Activated CD4-positive, alpha-beta T cell treated with anti-CD3 and anti-CD28 coated beads for 36 hours (primary cell): Measurements from ENCODE around the gene CHML. TPM values are rescaled to one million over a fixed set of nuclear protein-coding genes. Genes with fewer than 3 reads are reported as not detected.
"Not testable (repeated sequence)": the region's sequence is repeated elsewhere in the genome, so short reads cannot be mapped to it uniquely, and the experiment has no call there.

Experiments
- ATAC-seq: fragments of 200-7000 bp; cut with Tn5 transposase; one replicate; pipeline ENCODE4 v1.10.0; 2021; ENCODE audit warnings: mild to moderate bottlenecking, moderate library complexity
- CTCF ChIA-PET: fragments of 350-600 bp; sonication (Branson Sonifier 250); formaldehyde crosslinking; loops from one replicate; lab custom pipeline; 2021; ENCODE audit warnings: antibody characterized with exemption; lab: Charles Lee
- POLR2A ChIA-PET: fragments of 350-600 bp; sonication (Branson Sonifier 250); formaldehyde crosslinking; loops from one replicate; lab custom pipeline; 2021; ENCODE audit warnings: antibody characterized with exemption, inconsistent platforms; lab: Charles Lee
- DNase-seq: peaks from one replicate; pipeline ENCODE4 v3.0.0-alpha.2; 2020
- H3K27ac Mint-ChIP-seq: one replicate; pipeline ENCODE4 v1.8.0; 2021; ENCODE audit warnings: mixed read lengths
- H3K27me3 Mint-ChIP-seq: one replicate; pipeline ENCODE4 v1.8.0; 2021; ENCODE audit warnings: mixed read lengths
- H3K36me3 Mint-ChIP-seq: one replicate; pipeline ENCODE4 v1.8.0; 2021; ENCODE audit warnings: low read depth, mixed read lengths
- H3K4me1 Mint-ChIP-seq: one replicate; pipeline ENCODE4 v1.8.0; 2021; ENCODE audit warnings: mixed read lengths
- H3K4me3 Mint-ChIP-seq: one replicate; pipeline ENCODE4 v1.8.0; 2021; ENCODE audit warnings: mild to moderate bottlenecking, moderate library complexity, mixed read lengths
- H3K9me3 Mint-ChIP-seq: one replicate; pipeline ENCODE4 v1.8.0; 2021; ENCODE audit warnings: low read depth, mixed read lengths
- intact Hi-C, 2 experiments: fragments of 100-400 bp; cut with DNase I in 1 of 2; cut with micrococcal nuclease in 1 of 2; formaldehyde crosslinking; loops; one replicate each; pipeline versions ENCODE4 v1.14.2 to v1.15.1; 2022 to 2024; cut with DNase I, micrococcal nuclease
- total RNA-seq, 2 experiments: library from RNA; stranded (reverse); gene quantifications; one replicate each; pipeline ENCODE4 v1.2.3, GENCODE V29; 2021

Gene CHML
- total RNA-seq, result 10 to 100 TPM; 13.4 to 16.5 TPM

- Mint-ChIP-seq H3K27ac (peak within 1 kb of the TSS; percentile 83), H3K4me1 (peaks cover 42% of the 10 kb centered on the region), H3K27me3 (no peaks in the 10 kb centered on the region), H3K9me3 (peaks cover 8% of the 10 kb centered on the region), H3K4me3 (peak within 1 kb of the TSS; percentile 77), H3K36me3 (peaks cover 20% of the 10 kb centered on the region)
- ATAC-seq (peak; percentile 97), DNase-seq (peak; percentile 96)
- intact Hi-C loops, result loop anchor here (1.0 to 5.0 kb wide), 6 partner anchors 37 to 1616 kb away; partner anchors contain the start of genes EXO1 (in 2 of the 2), FH (in 2 of the 2) and SDCCAG8 (in 1 of the 2)
- POLR2A ChIA-PET, result interaction anchor here (0.7 to 0.9 kb wide), 2 partner anchors 84 to 207 kb away, joined by 3 read pairs; partner anchors contain the start of gene EXO1
- CTCF ChIA-PET, result interaction anchor here (0.9 to 1.5 kb wide), 4 partner anchors 11 to 203 kb away, joined by 3 to 7 read pairs (median 3); no protein-coding TSS in a partner anchor
These were observed at the start of gene CHML, which contains the start of gene OPN3 for GRCh38 chr1:241640149-241640866. Gene CHML (minus strand): TSS chr1:241640369. CDS start chr1:241635766, 4,603 bp downstream. Gene OPN3 (minus strand): TSS chr1:241640369. CDS start chr1:241640254, 115 bp downstream.

- peaks cover 7% of the 10 kb centered on the region for H3K27me3 Mint-ChIP-seq
- ATAC-seq, result no peak
- DNase-seq, result no peak
- no peaks in the 10 kb centered on the region for H3K9me3 Mint-ChIP-seq
- CTCF ChIA-PET, result no interaction called here
- no peaks in the 10 kb centered on the region for H3K4me1 Mint-ChIP-seq
- intact Hi-C loops, result no loop called here
- H3K36me3 Mint-ChIP-seq, result no peaks in the 10 kb centered on the region
- H3K27ac Mint-ChIP-seq, result no peak overlapping the region
- no peak overlapping the region for H3K4me3 Mint-ChIP-seq
- POLR2A ChIA-PET, result no interaction called here
These were observed 48.8 kb upstream of the CHML start for GRCh38 chr1:241688940-241689368.

GRCh38 chr1:241684108-241684507 is 43.9 kb upstream of the CHML start:
- H3K9me3 Mint-ChIP-seq, result no peaks in the 10 kb centered on the region
- H3K36me3 Mint-ChIP-seq, result peaks cover 2% of the 10 kb centered on the region
- H3K27ac Mint-ChIP-seq, result no peak overlapping the region
- H3K4me3 Mint-ChIP-seq, result no peak overlapping the region
- intact Hi-C loops, result no loop called here
- H3K27me3 Mint-ChIP-seq, result peaks cover 8% of the 10 kb centered on the region
- ChIA-PET POLR2A (no interaction called here), CTCF (no interaction called here)
- ATAC-seq (no peak), DNase-seq (no peak)
- H3K4me1 Mint-ChIP-seq, result no peaks in the 10 kb centered on the region

- intact Hi-C loops, result no loop called here
- ATAC-seq (no peak), DNase-seq (no peak)
- peaks cover 2% of the 10 kb centered on the region for H3K4me1 Mint-ChIP-seq
- H3K27me3 Mint-ChIP-seq, result peaks cover 8% of the 10 kb centered on the region
- H3K27ac Mint-ChIP-seq, result no peak overlapping the region
- peaks cover 2% of the 10 kb centered on the region for H3K36me3 Mint-ChIP-seq
- H3K9me3 Mint-ChIP-seq, result no peaks in the 10 kb centered on the region
- ChIA-PET CTCF (no interaction called here), POLR2A (no interaction called here)
- H3K4me3 Mint-ChIP-seq, result no peak overlapping the region
These were observed 42.8 kb upstream of the CHML start for GRCh38 chr1:241682921-241683320.

GRCh38 chr1:241681861-241682448 is 41.8 kb upstream of the CHML start:
- intact Hi-C loops, POLR2A ChIA-PET, H3K4me1 Mint-ChIP-seq, H3K27me3 Mint-ChIP-seq, H3K36me3 Mint-ChIP-seq, ATAC-seq, H3K4me3 Mint-ChIP-seq, DNase-seq, H3K27ac Mint-ChIP-seq, H3K9me3 Mint-ChIP-seq: not testable (repeated sequence)
- CTCF ChIA-PET, result interaction anchor here (1.0 kb wide), 1 partner anchor 71 kb away, joined by 3 read pairs; no protein-coding TSS in a partner anchor

GRCh38 chr1:241679961-241680360 is 39.8 kb upstream of the CHML start:
- intact Hi-C loops, result loop anchor here (10.0 kb wide), 2 partner anchors 65 to 1575 kb away; partner anchors contain the start of genes CEP170 (in 1 of the 2) and SDCCAG8 (in 1 of the 2)
- H3K4me3 Mint-ChIP-seq, result no peak overlapping the region
- ChIA-PET POLR2A (no interaction called here), CTCF (interaction anchor here (1.5 kb wide), 1 partner anchor 26 kb away, joined by 4 read pairs; no protein-coding TSS in a partner anchor)
- H3K4me1 Mint-ChIP-seq, result peaks cover 22% of the 10 kb centered on the region
- ATAC-seq (no peak), DNase-seq (no peak)
- peaks cover 6% of the 10 kb centered on the region for H3K27me3 Mint-ChIP-seq
- no peak overlapping the region for H3K27ac Mint-ChIP-seq
- H3K36me3 Mint-ChIP-seq, result peaks cover 2% of the 10 kb centered on the region
- no peaks in the 10 kb centered on the region for H3K9me3 Mint-ChIP-seq

- Mint-ChIP-seq H3K27me3 (peaks cover 6% of the 10 kb centered on the region), H3K36me3 (peaks cover 2% of the 10 kb centered on the region), H3K9me3 (no peaks in the 10 kb centered on the region), H3K4me3 (no peak overlapping the region), H3K27ac (no peak overlapping the region), H3K4me1 (peaks cover 22% of the 10 kb centered on the region)
- intact Hi-C loops, result loop anchor here (10.0 kb wide), 2 partner anchors 65 to 1575 kb away; partner anchors contain the start of genes CEP170 (in 1 of the 2) and SDCCAG8 (in 1 of the 2)
- DNase-seq (no peak), ATAC-seq (no peak)
- CTCF ChIA-PET, result interaction anchor here (1.5 kb wide), 1 partner anchor 26 kb away, joined by 4 read pairs; no protein-coding TSS in a partner anchor
- POLR2A ChIA-PET, result no interaction called here
These were observed 39.2 kb upstream of the CHML start for GRCh38 chr1:241679404-241679803.

GRCh38 chr1:241678536-241678935 is 38.4 kb upstream of the CHML start:
- intact Hi-C loops, result loop anchor here (10.0 kb wide), 2 partner anchors 64 to 1576 kb away; partner anchors contain the start of genes CEP170 (in 1 of the 2) and SDCCAG8 (in 1 of the 2)
- H3K4me3 Mint-ChIP-seq, result no peak overlapping the region
- ChIA-PET CTCF (interaction anchor here (0.6 to 1.5 kb wide), 3 partner anchors 27 to 169 kb away, joined by 3 to 4 read pairs (median 3); no protein-coding TSS in a partner anchor), POLR2A (no interaction called here)
- peaks cover 2% of the 10 kb centered on the region for H3K36me3 Mint-ChIP-seq
- ATAC-seq, result no peak
- no peaks in the 10 kb centered on the region for H3K9me3 Mint-ChIP-seq
- no peak for DNase-seq
- no peak overlapping the region for H3K27ac Mint-ChIP-seq
- H3K27me3 Mint-ChIP-seq, result peaks cover 6% of the 10 kb centered on the region
- peaks cover 22% of the 10 kb centered on the region for H3K4me1 Mint-ChIP-seq

GRCh38 chr1:241677201-241677600 is 37.0 kb upstream of the CHML start:
- peak; percentile 28 for DNase-seq
- Mint-ChIP-seq H3K4me3 (peak overlapping the region; percentile 28), H3K4me1 (peaks cover 27% of the 10 kb centered on the region), H3K27me3 (peaks cover 6% of the 10 kb centered on the region), H3K36me3 (peaks cover 2% of the 10 kb centered on the region), H3K27ac (peak overlapping the region; percentile 35), H3K9me3 (no peaks in the 10 kb centered on the region)
- intact Hi-C loops, result loop anchor here (1.0 to 10.0 kb wide), 10 partner anchors 29 to 1578 kb away; partner anchors contain the start of genes CHML (in 2 of the 2), OPN3 (in 2 of the 2), CEP170 (in 1 of the 2) and EXO1 (in 1 of the 2)
- POLR2A ChIA-PET, result interaction anchor here (0.6 to 1.1 kb wide), 2 partner anchors 103 to 126 kb away, joined by 3 read pairs; no protein-coding TSS in a partner anchor
- ATAC-seq, result peak; percentile 97
- CTCF ChIA-PET, result interaction anchor here (1.1 kb wide), 2 partner anchors 14 to 164 kb away, joined by 3 read pairs; no protein-coding TSS in a partner anchor

- ChIA-PET CTCF (interaction anchor here (0.7 to 1.1 kb wide), 3 partner anchors 47 to 165 kb away, joined by 3 read pairs; no protein-coding TSS in a partner anchor), POLR2A (interaction anchor here (0.7 kb wide), 1 partner anchor 34 kb away, joined by 7 read pairs; no protein-coding TSS in a partner anchor)
- DNase-seq (peak; percentile 25), ATAC-seq (no peak)
- Mint-ChIP-seq H3K9me3 (no peaks in the 10 kb centered on the region), H3K4me1 (peaks cover 35% of the 10 kb centered on the region), H3K36me3 (no peaks in the 10 kb centered on the region), H3K27ac (no peak overlapping the region), H3K4me3 (no peak overlapping the region), H3K27me3 (peaks cover 4% of the 10 kb centered on the region)
- intact Hi-C loops, result loop anchor here (2.0 to 10.0 kb wide), 3 partner anchors 41 to 1579 kb away; partner anchors contain the start of genes CEP170 (in 1 of the 2) and SDCCAG8 (in 1 of the 2)
These were observed 35.8 kb upstream of the CHML start for GRCh38 chr1:241675983-241676382.
